Thyroid gland (tissue), 4 donors: ENCODE results near the gene FAM120AOS.

Experiments used
- POLR2A ChIP-seq, 2 donors: fragments of 450-650 bp; IDR thresholded peaks; one replicate each; pipeline ENCODE4 v1.6.1; 2017; ENCODE audit warnings: antibody characterized with exemption in 2 of 2, mild to moderate bottlenecking in 2 of 2, moderate library complexity in 1 of 2
- TF ChIP-seq, protein P1 (sequence below), 6 experiments: fragments of 200-600 bp in 3 of 6; fragments of 450-650 bp in 3 of 6; sonication (generic) in 3 of 6; IDR thresholded peaks; one replicate each; pipeline ENCODE4 v1.5.1; 2016 to 2019; ENCODE audit warnings: antibody characterized with exemption in 6 of 6, mild to moderate bottlenecking in 2 of 6, inconsistent platforms in 1 of 6, moderate library complexity in 1 of 6

DNA sequence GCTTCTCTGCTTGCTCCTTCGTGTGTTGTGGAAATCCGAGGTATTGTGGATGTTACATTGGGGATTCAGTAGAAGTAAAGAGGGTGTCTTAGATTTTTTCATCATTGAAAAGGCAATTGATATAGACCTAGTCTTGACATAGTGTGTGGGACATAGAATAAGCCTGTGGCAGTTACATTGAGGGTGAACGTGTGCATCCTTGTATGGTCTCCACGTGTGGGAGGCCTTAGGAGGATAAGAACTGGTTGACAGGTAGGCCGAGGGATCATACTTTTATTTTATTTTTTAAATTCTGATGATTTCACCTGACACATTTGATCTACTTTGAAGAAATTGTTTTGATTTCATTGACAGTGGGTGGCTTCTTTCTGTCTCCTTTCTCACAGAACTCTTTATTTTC lies 17.0 kb upstream of the FAM120AOS start:
- no peak for TF ChIP-seq POLR2A (IDR thresholded peaks at IDR 0.05)
- TF ChIP-seq, protein P1, sequence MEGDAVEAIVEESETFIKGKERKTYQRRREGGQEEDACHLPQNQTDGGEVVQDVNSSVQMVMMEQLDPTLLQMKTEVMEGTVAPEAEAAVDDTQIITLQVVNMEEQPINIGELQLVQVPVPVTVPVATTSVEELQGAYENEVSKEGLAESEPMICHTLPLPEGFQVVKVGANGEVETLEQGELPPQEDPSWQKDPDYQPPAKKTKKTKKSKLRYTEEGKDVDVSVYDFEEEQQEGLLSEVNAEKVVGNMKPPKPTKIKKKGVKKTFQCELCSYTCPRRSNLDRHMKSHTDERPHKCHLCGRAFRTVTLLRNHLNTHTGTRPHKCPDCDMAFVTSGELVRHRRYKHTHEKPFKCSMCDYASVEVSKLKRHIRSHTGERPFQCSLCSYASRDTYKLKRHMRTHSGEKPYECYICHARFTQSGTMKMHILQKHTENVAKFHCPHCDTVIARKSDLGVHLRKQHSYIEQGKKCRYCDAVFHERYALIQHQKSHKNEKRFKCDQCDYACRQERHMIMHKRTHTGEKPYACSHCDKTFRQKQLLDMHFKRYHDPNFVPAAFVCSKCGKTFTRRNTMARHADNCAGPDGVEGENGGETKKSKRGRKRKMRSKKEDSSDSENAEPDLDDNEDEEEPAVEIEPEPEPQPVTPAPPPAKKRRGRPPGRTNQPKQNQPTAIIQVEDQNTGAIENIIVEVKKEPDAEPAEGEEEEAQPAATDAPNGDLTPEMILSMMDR (IDR thresholded peaks at IDR 0.05) = no peak
